Skeletal muscle tissue (tissue), 4 donors: ENCODE data around the gene RSL24D1. TPM values are rescaled to one million over a fixed set of nuclear protein-coding genes. Genes with fewer than 3 reads are reported as not detected.

Source experiments
- H3K27ac ChIP-seq: one replicate; pipeline ENCODE4 v1.7.0; 2013; ENCODE audit warnings: mild to moderate bottlenecking, low read depth, low read length, inconsistent platforms
- H3K27me3 ChIP-seq, 3 donors: one replicate each; pipeline ENCODE4 v1.7.0; 2013; ENCODE audit warnings: low read length in 3 of 3; ENCODE audit not compliant: control insufficient read depth in 3 of 3, insufficient read depth in 3 of 3
- H3K36me3 ChIP-seq, 3 donors: one replicate each; pipeline ENCODE4 v1.7.0; 2013; ENCODE audit warnings: low read length in 3 of 3; ENCODE audit not compliant: control insufficient read depth in 3 of 3, insufficient read depth in 3 of 3
- H3K4me1 ChIP-seq, 3 donors: one replicate each; pipeline ENCODE4 v1.7.0; 2013; ENCODE audit warnings: low read length in 3 of 3, mild to moderate bottlenecking in 3 of 3; ENCODE audit not compliant: control insufficient read depth in 3 of 3, insufficient read depth in 3 of 3
- H3K4me3 ChIP-seq, 3 donors: one replicate each; pipeline ENCODE4 v1.7.0; 2013; ENCODE audit warnings: low read length in 3 of 3
- H3K9ac ChIP-seq, 3 donors: one replicate each; pipeline ENCODE4 v1.7.0; 2013; ENCODE audit warnings: low read length in 3 of 3, mild to moderate bottlenecking in 3 of 3, moderate library complexity in 2 of 3, low read depth in 1 of 3
- H3K9me3 ChIP-seq, 3 donors: one replicate each; pipeline ENCODE4 v1.7.0; 2013; ENCODE audit warnings: low read length in 3 of 3; ENCODE audit not compliant: control insufficient read depth in 3 of 3
- total RNA-seq: library from RNA; depleted of rRNA; stranded (reverse); fragments of >200 nt; gene quantifications from one replicate; pipeline ENCODE4 v1.2.3, GENCODE V29; 2014
- donor health status: Osteomylitis.

The RSL24D1 gene
- total RNA-seq, 1 donor from 2014 or later = 69.4 TPM

DNA sequence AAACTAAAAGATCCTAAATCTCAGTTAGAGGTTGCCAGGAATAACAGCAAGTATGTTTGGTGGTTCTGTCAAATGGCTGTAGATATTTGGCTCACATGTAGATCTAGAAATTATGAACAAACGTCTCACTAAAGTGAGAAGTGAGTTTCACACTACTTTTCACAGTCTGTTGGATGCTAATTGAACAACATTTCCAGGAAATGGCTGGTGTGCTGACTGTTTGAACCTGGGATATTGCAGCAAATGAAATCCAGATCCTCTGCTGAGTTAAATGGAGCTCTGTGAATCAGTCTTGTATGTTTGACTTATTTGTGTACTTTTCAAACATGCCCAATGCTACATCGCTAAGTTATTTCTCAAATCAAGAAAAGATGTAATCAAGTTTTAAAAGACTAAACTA lies 21.3 kb upstream of the RSL24D1 start:
- no peaks in the 10 kb centered on the region for H3K36me3 ChIP-seq
- H3K27me3 ChIP-seq = no peaks in the 10 kb centered on the region
- no peak overlapping the region for H3K4me3 ChIP-seq
- no peaks in the 10 kb centered on the region for H3K4me1 ChIP-seq
- no peaks in the 10 kb centered on the region for H3K9me3 ChIP-seq
- no peak overlapping the region for H3K27ac ChIP-seq
- H3K9ac ChIP-seq = no peak overlapping the region

DNA sequence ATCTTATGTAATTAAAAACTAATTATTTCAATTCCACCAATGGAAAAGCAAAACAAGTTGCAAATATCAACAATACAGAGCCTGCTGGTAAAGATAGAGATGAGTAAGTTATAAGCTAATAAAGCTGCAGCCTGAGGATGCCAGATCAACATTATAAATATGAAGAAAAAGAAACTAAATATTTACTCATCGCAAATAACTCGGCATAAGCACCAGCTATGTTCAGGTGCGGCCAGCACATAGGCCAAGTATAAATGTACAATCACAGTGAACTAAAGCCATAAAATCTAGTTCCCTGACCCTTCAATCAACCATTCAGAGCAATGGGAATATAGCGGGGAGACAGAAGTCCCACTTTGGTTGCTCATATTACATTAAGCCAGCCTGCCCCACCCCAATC lies 7.7 kb upstream of the RSL24D1 start:
- H3K27ac ChIP-seq = no peak overlapping the region
- no peaks in the 10 kb centered on the region for H3K36me3 ChIP-seq
- H3K4me3 ChIP-seq = no peak overlapping the region
- no peaks in the 10 kb centered on the region for H3K27me3 ChIP-seq
- no peaks in the 10 kb centered on the region for H3K9me3 ChIP-seq
- no peak overlapping the region for H3K9ac ChIP-seq
- H3K4me1 ChIP-seq = no peaks in the 10 kb centered on the region

DNA sequence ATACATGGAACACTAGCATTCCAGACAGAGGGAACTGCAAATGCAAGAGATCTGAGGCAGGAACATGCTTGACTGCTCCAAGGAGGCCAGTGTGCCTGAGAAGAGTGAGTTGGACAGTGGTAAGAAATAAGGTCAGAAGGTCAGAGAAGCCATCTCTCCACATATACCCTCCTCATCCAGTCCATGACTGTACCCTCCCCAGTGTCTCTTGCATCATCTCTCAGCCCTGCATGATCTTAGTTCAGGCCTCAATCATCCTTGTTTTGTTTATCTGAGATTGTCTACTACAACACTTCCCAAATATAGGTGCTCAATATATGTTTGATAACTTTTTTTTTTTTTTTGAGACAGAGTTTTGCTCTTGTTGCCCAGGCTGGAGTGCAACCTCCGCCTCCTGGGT lies 5.5 kb upstream of the RSL24D1 start:
- no peak overlapping the region for H3K27ac ChIP-seq
- H3K4me1 ChIP-seq = peaks cover 0 to 6% (median 0%) of the 10 kb centered on the region in 3 donors
- no peak overlapping the region for H3K4me3 ChIP-seq
- no peaks in the 10 kb centered on the region for H3K9me3 ChIP-seq
- no peak overlapping the region for H3K9ac ChIP-seq
- no peaks in the 10 kb centered on the region for H3K36me3 ChIP-seq
- H3K27me3 ChIP-seq = no peaks in the 10 kb centered on the region

DNA sequence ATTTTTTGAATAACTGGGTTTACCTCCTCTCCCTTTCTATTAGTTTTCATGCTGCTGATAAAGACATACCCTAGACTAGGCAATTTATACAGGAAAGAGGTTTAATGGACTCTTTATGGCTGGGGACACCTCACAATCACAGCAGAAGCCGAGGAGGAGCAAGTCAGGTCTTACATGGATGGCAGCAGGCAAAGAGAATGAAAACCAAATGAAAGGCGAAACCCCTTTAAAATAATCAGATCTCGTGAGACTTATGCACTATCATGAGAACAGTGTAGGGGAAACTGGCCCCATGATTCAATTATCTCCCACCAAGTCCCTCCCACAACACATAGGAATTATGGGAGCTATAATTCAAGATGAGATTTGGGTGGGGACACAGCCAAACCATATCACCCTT lies 2.0 kb upstream of the RSL24D1 start:
- H3K27me3 ChIP-seq = no peaks in the 10 kb centered on the region
- no peak overlapping the region for H3K9ac ChIP-seq
- peaks cover 14 to 22% (median 22%) of the 10 kb centered on the region in 3 donors for H3K4me1 ChIP-seq
- H3K36me3 ChIP-seq = no peaks in the 10 kb centered on the region
- no peaks in the 10 kb centered on the region for H3K9me3 ChIP-seq
- no peak overlapping the region for H3K27ac ChIP-seq
- no peak overlapping the region for H3K4me3 ChIP-seq

DNA sequence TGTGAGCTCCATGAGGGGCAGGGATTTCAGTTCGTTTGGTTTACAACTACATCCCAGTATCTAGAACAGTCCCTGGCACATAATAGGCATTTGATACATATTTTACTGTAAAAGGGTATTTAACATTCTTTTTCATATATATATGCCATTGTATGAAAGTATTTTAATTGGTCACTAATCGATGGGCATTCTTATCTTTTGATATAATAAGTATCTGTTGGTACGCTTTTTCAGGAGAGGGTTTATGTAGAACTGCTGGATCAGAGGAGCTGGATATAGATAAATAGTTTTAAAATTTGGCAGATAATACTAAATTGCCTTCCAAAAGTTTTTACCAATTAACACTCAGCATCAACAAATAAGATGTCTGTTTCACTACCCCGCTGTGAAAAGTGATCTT lies 978 bp upstream of the RSL24D1 start:
- H3K27me3 ChIP-seq = no peaks in the 10 kb centered on the region
- H3K9ac ChIP-seq = peak overlapping the region; percentile 94 to 98 (median 95)
- peaks cover 14 to 22% (median 22%) of the 10 kb centered on the region in 3 donors for H3K4me1 ChIP-seq
- no peaks in the 10 kb centered on the region for H3K9me3 ChIP-seq
- no peaks in the 10 kb centered on the region for H3K36me3 ChIP-seq
- H3K27ac ChIP-seq = peak overlapping the region; percentile 93
- peak overlapping the region; percentile 94 to 96 (median 95) for H3K4me3 ChIP-seq

DNA sequence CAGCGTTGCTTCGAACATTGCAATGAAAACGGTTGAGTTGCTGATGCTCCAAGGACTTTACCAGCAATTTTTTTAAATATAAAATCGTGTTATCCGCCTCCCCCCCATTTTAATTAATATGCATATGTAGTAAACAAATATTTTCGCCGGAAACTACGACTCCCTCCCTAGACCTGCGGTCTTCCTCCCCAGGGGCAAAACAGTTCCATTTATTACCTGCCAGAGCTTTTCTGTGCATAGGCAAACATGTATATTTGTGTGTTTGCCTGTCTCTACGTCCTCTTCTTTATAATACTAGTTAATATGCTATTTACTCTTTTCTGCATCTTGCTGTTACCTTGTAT lies 593 bp upstream of the RSL24D1 start:
- H3K27ac ChIP-seq = peak overlapping the region; percentile 93
- no peaks in the 10 kb centered on the region for H3K9me3 ChIP-seq
- H3K9ac ChIP-seq = peak overlapping the region; percentile 94 to 98 (median 95)
- H3K4me1 ChIP-seq = peaks cover 14 to 22% (median 22%) of the 10 kb centered on the region in 3 donors
- peak overlapping the region; percentile 94 to 96 (median 95) for H3K4me3 ChIP-seq
- no peaks in the 10 kb centered on the region for H3K36me3 ChIP-seq
- H3K27me3 ChIP-seq = no peaks in the 10 kb centered on the region

DNA sequence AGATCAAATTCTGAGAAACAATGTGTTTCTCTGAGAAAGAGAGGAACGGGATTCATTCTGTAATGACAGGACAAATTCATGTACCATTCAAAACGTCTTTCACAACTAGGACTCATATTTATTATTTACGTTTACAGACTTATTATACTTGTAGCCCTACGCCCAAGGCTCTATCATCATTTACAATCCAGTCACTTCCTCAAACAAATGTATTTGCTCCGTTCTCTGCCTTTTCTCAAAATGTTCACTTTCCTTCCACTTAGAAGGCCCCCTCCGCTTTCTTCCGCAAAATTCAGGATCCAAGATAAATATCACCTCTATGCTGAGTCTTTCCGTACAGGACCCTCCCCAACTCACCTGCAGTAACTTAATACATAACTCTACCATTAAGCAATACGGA lies 745 bp downstream of the RSL24D1 start:
- Histone ChIP-seq H3K9ac (peak overlapping the region; percentile 94 to 98 (median 95)), H3K27me3 (no peaks in the 10 kb centered on the region), H3K27ac (peak overlapping the region; percentile 93), H3K9me3 (no peaks in the 10 kb centered on the region), H3K36me3 (peaks cover 4 to 10% (median 8%) of the 10 kb centered on the region in 3 donors), H3K4me3 (peak overlapping the region; percentile 94 to 96 (median 95)), H3K4me1 (peaks cover 14 to 22% (median 22%) of the 10 kb centered on the region in 3 donors)

DNA sequence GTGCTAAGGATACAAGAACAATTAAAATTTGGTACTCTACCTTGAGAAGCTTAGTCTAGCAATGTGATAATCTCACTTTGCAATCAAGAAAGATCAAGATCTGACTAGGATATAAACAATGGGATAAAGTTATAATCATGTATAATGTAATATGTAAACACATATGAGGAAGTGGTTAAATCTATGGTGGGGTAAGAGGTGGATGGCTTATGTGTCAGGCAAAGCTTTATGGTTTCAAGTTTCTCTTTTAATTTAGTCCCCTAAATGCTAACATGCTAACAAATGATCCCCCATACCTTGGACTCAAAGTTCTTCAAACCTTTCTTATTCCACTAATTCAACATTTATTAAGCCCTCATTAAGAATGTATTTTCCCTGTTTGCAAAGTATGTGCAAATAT lies 2.5 kb downstream of the RSL24D1 start:
- Histone ChIP-seq H3K9ac (no peak overlapping the region), H3K4me1 (peaks cover 14 to 22% (median 22%) of the 10 kb centered on the region in 3 donors), H3K9me3 (no peaks in the 10 kb centered on the region), H3K36me3 (peaks cover 4 to 13% (median 12%) of the 10 kb centered on the region in 3 donors), H3K27ac (no peak overlapping the region), H3K27me3 (no peaks in the 10 kb centered on the region), H3K4me3 (no peak overlapping the region)

DNA sequence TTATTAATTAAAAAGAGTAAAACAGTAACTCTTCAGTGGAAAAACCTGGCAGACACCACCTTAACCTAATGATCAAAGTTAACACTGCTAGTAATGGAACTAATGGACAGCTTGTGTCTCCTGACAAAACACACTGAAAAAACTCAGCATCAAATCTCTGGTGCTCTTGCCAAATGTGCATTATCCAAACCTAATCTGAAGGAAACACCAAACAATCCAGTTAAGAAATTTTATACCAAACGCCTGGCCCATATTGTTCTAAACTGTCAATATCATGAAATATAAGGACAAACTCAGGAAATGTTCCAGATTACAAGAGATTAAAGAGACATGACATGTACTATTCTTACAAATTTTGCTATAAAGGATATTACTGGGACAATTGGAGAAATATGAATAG lies 10.4 kb downstream of the RSL24D1 start:
- H3K9me3 ChIP-seq = no peaks in the 10 kb centered on the region
- H3K36me3 ChIP-seq = peaks cover 6 to 43% (median 34%) of the 10 kb centered on the region in 3 donors
- no peaks in the 10 kb centered on the region for H3K4me1 ChIP-seq
- H3K27me3 ChIP-seq = no peaks in the 10 kb centered on the region
- no peak overlapping the region for H3K27ac ChIP-seq
- H3K9ac ChIP-seq = no peak overlapping the region
- H3K4me3 ChIP-seq = no peak overlapping the region

DNA sequence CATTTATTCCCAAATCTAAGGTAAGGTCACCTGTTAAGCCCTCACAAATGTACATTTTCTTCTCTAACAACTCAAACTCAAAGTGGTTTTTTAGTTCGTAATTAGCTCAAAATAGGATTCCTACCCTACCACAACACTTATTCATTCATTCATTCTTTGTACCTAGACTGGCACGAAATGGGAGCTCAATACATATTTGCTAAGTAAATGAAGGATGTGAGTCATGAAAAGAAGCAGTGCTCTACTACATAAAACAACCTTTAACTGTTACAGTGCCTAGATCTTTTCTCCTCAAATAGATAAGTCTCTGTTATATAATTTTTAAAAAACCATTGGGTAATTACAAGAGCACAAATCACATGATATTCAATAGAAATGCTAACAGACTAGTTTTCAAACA lies 13.1 kb downstream of the RSL24D1 start:
- H3K36me3 ChIP-seq = peaks cover 10 to 48% (median 42%) of the 10 kb centered on the region in 3 donors

DNA sequence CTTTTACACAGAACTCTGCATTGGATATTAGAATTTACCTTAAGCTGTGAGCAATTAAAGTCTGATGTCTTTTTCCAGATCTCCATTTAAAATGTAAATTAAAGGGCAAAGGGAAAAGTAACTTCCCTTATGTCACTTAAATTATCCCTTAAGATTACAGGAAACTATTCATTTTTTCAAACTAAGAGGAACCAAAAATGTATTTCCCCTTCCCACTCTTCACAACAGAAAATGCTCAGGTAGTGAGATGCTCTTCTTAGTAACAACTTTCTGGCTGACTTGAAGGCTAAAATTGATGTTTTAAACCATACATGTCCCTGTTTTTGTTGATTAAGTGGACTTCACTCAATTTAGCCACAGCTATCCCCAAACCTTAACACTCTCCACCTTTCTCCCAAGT lies 17.6 kb downstream of the RSL24D1 start:
- H3K9me3 ChIP-seq = no peaks in the 10 kb centered on the region
- H3K36me3 ChIP-seq = peaks cover 12 to 37% (median 34%) of the 10 kb centered on the region in 3 donors
- H3K27ac ChIP-seq = no peak overlapping the region
- H3K4me3 ChIP-seq = no peak overlapping the region
- H3K27me3 ChIP-seq = no peaks in the 10 kb centered on the region
- H3K4me1 ChIP-seq = no peaks in the 10 kb centered on the region
- no peak overlapping the region for H3K9ac ChIP-seq

More for the DNA sequence above, 13.1 kb downstream of the RSL24D1 start:
- Histone ChIP-seq H3K9me3 (no peaks in the 10 kb centered on the region), H3K4me3 (no peak overlapping the region), H3K27ac (no peak overlapping the region), H3K9ac (no peak overlapping the region), H3K27me3 (no peaks in the 10 kb centered on the region), H3K4me1 (no peaks in the 10 kb centered on the region)
